ENCODE data around the gene DLEU7. TPM values are rescaled to one million over a fixed set of nuclear protein-coding genes. Genes with fewer than 3 reads are reported as not detected.

The DLEU7 gene
- total and polyA plus RNA-seq, 9 of the 15 experiments (the other 6 are each of a cell fraction or from before 2014, with no cell fraction given): 0.03 to 0.06 TPM; not detected in 7

DNA sequence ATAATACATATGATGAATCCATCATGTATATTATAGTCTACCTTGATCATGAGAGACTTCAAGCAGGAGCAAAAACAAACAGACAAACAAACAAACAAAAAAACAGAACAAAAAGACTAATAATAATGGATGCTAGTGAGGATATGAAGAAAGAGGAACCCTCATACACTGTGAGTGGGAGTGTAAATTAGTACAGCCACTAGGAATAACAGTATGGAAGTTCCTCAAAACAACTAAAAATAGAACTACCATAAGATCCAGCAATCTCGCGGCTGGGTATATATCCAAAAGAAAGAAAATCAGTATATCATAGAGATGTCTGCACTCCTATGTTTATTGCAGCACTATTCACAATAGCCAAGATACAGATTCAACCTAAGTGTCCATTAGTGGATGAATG is 7.0 kb upstream of the DLEU7 start:
- H3K4me2 ChIP-seq (ENCODE audit: insufficient read depth, low read length): no peak overlapping the region
- no peaks in the 10 kb centered on the region for H3K9me1 ChIP-seq (ENCODE audit: control insufficient read depth, insufficient read depth, low read length)
- no peaks in the 10 kb centered on the region for H3K36me3 ChIP-seq (ENCODE audit: control insufficient read depth, insufficient read depth, low read length)
- FAIRE-seq (no peak), ATAC-seq (no peak), DNase-seq (ENCODE audit: extremely low read depth in 1 of 4, low spot score in 3 of 4) (no peak)
- H4K20me1 ChIP-seq (replicated peaks; ENCODE audit: control insufficient read depth, insufficient read depth, low read length): no peaks in the 10 kb centered on the region
- intact Hi-C loops (cut with micrococcal nuclease) (no loop called here), in situ Hi-C loops (cut with MboI) (no loop called here)
- H3K9me3 ChIP-seq (replicated peaks; ENCODE audit: control insufficient read depth, insufficient read depth, low read depth, low read length): no peaks in the 10 kb centered on the region
- H3K4me1 ChIP-seq (replicated peaks in 1 of 2; ENCODE audit: control insufficient read depth in 2 of 2, insufficient read depth in 2 of 2, low read length in 2 of 2): no peaks in the 10 kb centered on the region
- no peak overlapping the region for H3K4me3 ChIP-seq
- POLR2A ChIA-PET: no interaction called here
- WGBS (ENCODE audit: insufficient coverage, low coverage, missing lambda C conversion rate): 0% methylated on average over 2 of the region's 2 CpGs
- BruUV-seq (replicated peaks): no TSS peak
- no peaks in the 10 kb centered on the region for H3K79me2 ChIP-seq (ENCODE audit: control insufficient read depth, insufficient read depth, low read length)
- no peak overlapping the region for H3K9ac ChIP-seq (ENCODE audit: insufficient read depth in 1 of 2, low read depth in 2 of 2, low read length in 2 of 2)
- CTCF ChIA-PET (ENCODE audit: low intra/inter-chr PET ratio): no interaction called here
- H3K27ac ChIP-seq (ENCODE audit: extremely low read depth, low read depth, low read length): no peak overlapping the region
- no peak overlapping the region for H2AFZ ChIP-seq (ENCODE audit: low read depth, low read length)
- no peaks in the 10 kb centered on the region for H3K27me3 ChIP-seq (ENCODE audit: control insufficient read depth in 2 of 2, insufficient read depth in 2 of 2, low read length in 2 of 2)
- TF ChIP-seq TGIF2 (CRISPR knock-in tag; IDR thresholded peaks at IDR 0.05) (no peak), TOE1 (IDR thresholded peaks at IDR 0.05; ENCODE audit: borderline replicate concordance) (no peak), TOE1 (CRISPR knock-in tag; IDR thresholded peaks at IDR 0.05; ENCODE audit: borderline replicate concordance, low read depth) (no peak), FOXA3 (CRISPR knock-in tag; conservative IDR thresholded peaks at IDR 0.05 in 1 of 2, IDR thresholded peaks at IDR 0.05 in 1 of 2) (no peak), NCOA2 (IDR thresholded peaks at IDR 0.05; ENCODE audit: partially characterized antibody in 2 of 2) (no peak), FIP1L1 (IDR thresholded peaks at IDR 0.05; ENCODE audit: low read depth, low read length, poor library complexity, severe bottlenecking) (no peak), ZNF134 (CRISPR knock-in tag; conservative IDR thresholded peaks at IDR 0.05) (no peak), GTF2E2 (tag; IDR thresholded peaks at IDR 0.05) (no peak), RBBP5 (IDR thresholded peaks at IDR 0.05; ENCODE audit: borderline replicate concordance, insufficient read depth, low read length, poor library complexity, severe bottlenecking) (no peak), ZNF717 (CRISPR knock-in tag; IDR thresholded peaks at IDR 0.05) (no peak), FOS (IDR thresholded peaks at IDR 0.05; ENCODE audit: extremely low read depth, insufficient read length) (no peak), ZFPM2 (CRISPR knock-in tag; IDR thresholded peaks at IDR 0.05) (no peak), BCL6 (CRISPR knock-in tag; IDR thresholded peaks at IDR 0.05) (no peak), ZFP30 (CRISPR knock-in tag; IDR thresholded peaks at IDR 0.05; ENCODE audit: borderline replicate concordance) (no peak), ZNF224 (CRISPR knock-in tag; IDR thresholded peaks at IDR 0.05) (no peak)
- TF ChIP-seq, protein P1, sequence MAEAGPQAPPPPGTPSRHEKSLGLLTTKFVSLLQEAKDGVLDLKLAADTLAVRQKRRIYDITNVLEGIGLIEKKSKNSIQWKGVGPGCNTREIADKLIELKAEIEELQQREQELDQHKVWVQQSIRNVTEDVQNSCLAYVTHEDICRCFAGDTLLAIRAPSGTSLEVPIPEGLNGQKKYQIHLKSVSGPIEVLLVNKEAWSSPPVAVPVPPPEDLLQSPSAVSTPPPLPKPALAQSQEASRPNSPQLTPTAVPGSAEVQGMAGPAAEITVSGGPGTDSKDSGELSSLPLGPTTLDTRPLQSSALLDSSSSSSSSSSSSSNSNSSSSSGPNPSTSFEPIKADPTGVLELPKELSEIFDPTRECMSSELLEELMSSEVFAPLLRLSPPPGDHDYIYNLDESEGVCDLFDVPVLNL (CRISPR knock-in tag; IDR thresholded peaks at IDR 0.05; ENCODE audit: low read depth): no peak
- TF ChIP-seq, protein P2, sequence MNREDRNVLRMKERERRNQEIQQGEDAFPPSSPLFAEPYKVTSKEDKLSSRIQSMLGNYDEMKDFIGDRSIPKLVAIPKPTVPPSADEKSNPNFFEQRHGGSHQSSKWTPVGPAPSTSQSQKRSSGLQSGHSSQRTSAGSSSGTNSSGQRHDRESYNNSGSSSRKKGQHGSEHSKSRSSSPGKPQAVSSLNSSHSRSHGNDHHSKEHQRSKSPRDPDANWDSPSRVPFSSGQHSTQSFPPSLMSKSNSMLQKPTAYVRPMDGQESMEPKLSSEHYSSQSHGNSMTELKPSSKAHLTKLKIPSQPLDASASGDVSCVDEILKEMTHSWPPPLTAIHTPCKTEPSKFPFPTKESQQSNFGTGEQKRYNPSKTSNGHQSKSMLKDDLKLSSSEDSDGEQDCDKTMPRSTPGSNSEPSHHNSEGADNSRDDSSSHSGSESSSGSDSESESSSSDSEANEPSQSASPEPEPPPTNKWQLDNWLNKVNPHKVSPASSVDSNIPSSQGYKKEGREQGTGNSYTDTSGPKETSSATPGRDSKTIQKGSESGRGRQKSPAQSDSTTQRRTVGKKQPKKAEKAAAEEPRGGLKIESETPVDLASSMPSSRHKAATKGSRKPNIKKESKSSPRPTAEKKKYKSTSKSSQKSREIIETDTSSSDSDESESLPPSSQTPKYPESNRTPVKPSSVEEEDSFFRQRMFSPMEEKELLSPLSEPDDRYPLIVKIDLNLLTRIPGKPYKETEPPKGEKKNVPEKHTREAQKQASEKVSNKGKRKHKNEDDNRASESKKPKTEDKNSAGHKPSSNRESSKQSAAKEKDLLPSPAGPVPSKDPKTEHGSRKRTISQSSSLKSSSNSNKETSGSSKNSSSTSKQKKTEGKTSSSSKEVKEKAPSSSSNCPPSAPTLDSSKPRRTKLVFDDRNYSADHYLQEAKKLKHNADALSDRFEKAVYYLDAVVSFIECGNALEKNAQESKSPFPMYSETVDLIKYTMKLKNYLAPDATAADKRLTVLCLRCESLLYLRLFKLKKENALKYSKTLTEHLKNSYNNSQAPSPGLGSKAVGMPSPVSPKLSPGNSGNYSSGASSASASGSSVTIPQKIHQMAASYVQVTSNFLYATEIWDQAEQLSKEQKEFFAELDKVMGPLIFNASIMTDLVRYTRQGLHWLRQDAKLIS (CRISPR knock-in tag; IDR thresholded peaks at IDR 0.05): no peak
- TF ChIP-seq, protein P3, sequence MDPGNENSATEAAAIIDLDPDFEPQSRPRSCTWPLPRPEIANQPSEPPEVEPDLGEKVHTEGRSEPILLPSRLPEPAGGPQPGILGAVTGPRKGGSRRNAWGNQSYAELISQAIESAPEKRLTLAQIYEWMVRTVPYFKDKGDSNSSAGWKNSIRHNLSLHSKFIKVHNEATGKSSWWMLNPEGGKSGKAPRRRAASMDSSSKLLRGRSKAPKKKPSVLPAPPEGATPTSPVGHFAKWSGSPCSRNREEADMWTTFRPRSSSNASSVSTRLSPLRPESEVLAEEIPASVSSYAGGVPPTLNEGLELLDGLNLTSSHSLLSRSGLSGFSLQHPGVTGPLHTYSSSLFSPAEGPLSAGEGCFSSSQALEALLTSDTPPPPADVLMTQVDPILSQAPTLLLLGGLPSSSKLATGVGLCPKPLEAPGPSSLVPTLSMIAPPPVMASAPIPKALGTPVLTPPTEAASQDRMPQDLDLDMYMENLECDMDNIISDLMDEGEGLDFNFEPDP (CRISPR knock-in tag; IDR thresholded peaks at IDR 0.05): no peak

Measured in K562 (cell line).